PC-3 (cell line): ENCODE results near the gene EHD4.

ENCODE experiments used
- CTCF ChIP-seq: fragments of 300-600 bp; sonication (generic); conservative IDR thresholded peaks from 2 replicates; pipeline ENCODE4 v1.5.1; 2017; ENCODE audit warnings: antibody characterized with exemption, low read depth, mild to moderate bottlenecking, low read length
- EZH2 ChIP-seq: fragments of 300-600 bp; sonication (generic); IDR thresholded peaks from one replicate; pipeline ENCODE4 v1.6.1; 2017; ENCODE audit warnings: antibody characterized with exemption, mild to moderate bottlenecking, low read length; ENCODE audit not compliant: unreplicated experiment
- EZH2phosphoT487 ChIP-seq: fragments of 300-600 bp; sonication (generic); IDR thresholded peaks from 2 replicates; pipeline ENCODE4 v1.6.1; 2018; ENCODE audit warnings: mild to moderate bottlenecking, antibody characterized with exemption, low read length, borderline replicate concordance

DNA sequence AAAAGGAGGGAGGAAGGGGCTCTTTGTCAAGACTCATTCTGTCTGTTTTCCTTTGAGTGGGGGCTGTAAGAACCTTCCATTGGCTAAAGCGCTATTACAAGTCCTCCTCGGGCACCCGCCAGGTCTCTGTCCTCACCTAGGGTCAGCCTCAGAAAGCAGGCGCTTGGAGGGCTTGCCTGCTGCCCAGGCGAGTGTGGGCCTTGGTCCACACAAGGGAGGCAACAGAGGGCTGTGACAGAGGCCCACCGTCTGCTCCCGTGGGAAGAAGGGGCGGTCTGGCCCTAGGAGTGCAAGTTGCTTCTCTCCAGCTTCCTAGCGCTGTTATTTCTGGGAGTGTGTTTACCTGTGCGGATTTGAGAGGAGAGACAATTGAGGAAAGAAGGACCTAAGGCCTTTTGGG lies 24.0 kb upstream of the EHD4 start:
- TF ChIP-seq CTCF (no peak), EZH2 (no peak), EZH2phosphoT487 (no peak)
